Suprapubic skin (tissue), 3 donors: Measurements from ENCODE around the gene EXOSC7.

Source experiments
- CTCF ChIP-seq, 2 donors: fragments of 200-600 bp in 1 of 2; fragments of 450-650 bp in 1 of 2; sonication (generic) in 1 of 2; IDR thresholded peaks; one replicate each; pipeline ENCODE4 v1.5.1; 2016 to 2019; ENCODE audit warnings: antibody characterized with exemption in 2 of 2, mild to moderate bottlenecking in 1 of 2, moderate library complexity in 1 of 2
- POLR2A ChIP-seq, 2 donors: fragments of 450-650 bp; IDR thresholded peaks; one replicate each; pipeline ENCODE4 v1.6.1; 2017; ENCODE audit warnings: antibody characterized with exemption in 2 of 2, mild to moderate bottlenecking in 2 of 2, moderate library complexity in 2 of 2

GRCh38 chr3:44983484-44983941 lies 7.5 kb downstream of the EXOSC7 start:
- TF ChIP-seq POLR2A (IDR thresholded peaks at IDR 0.05) (no peak), CTCF (IDR thresholded peaks at IDR 0.05) (no peak)
